DLD1 (cell line): ENCODE data around the gene PLEKHM1.

Source experiments
- in situ Hi-C: cut with HindIII; loops from 2 replicates; pipeline ENCODE4 v1.10.0; 2017; ENCODE audit warnings: low sequenced_read_pairs

PLEKHM1 gene

GRCh38 chr17:45402916-45403315 is 87.6 kb downstream of the PLEKHM1 start:
- in situ Hi-C loops, result no loop called here

GRCh38 chr17:45398800-45399199 is 91.7 kb downstream of the PLEKHM1 start:
- in situ Hi-C loops, result no loop called here

- in situ Hi-C loops, result no loop called here
These were observed 92.7 kb downstream of the PLEKHM1 start for GRCh38 chr17:45397796-45398195.

GRCh38 chr17:45396496-45397205 is 93.9 kb downstream of the PLEKHM1 start:
- in situ Hi-C loops, result no loop called here

GRCh38 chr17:45395569-45396415 is 94.7 kb downstream of the PLEKHM1 start:
- in situ Hi-C loops, result no loop called here

GRCh38 chr17:45394913-45395568 is 95.5 kb downstream of the PLEKHM1 start:
- in situ Hi-C loops, result no loop called here

GRCh38 chr17:45394564-45394912 is 96.0 kb downstream of the PLEKHM1 start:
- in situ Hi-C loops, result no loop called here

GRCh38 chr17:45394091-45394490 is 96.4 kb downstream of the PLEKHM1 start:
- in situ Hi-C loops, result no loop called here

GRCh38 chr17:45393411-45393810 is 97.1 kb downstream of the PLEKHM1 start:
- in situ Hi-C loops, result no loop called here

GRCh38 chr17:45391918-45392317 is 98.6 kb downstream of the PLEKHM1 start:
- in situ Hi-C loops, result no loop called here

GRCh38 chr17:45391291-45391690 is 99.2 kb downstream of the PLEKHM1 start:
- in situ Hi-C loops, result no loop called here

- in situ Hi-C loops, result loop anchor here (10.0 kb wide), 1 partner anchor 175 kb away; no protein-coding TSS in a partner anchor
These were observed 101.2 kb downstream of the PLEKHM1 start for GRCh38 chr17:45389354-45389753.

- in situ Hi-C loops, result loop anchor here (10.0 kb wide), 1 partner anchor 174 kb away; no protein-coding TSS in a partner anchor
These were observed 101.8 kb downstream of the PLEKHM1 start for GRCh38 chr17:45388604-45389325.

- in situ Hi-C loops, result loop anchor here (10.0 kb wide), 1 partner anchor 173 kb away; no protein-coding TSS in a partner anchor
These were observed 102.8 kb downstream of the PLEKHM1 start for GRCh38 chr17:45387739-45388138.

GRCh38 chr17:45386178-45386577 is 104.3 kb downstream of the PLEKHM1 start:
- in situ Hi-C loops, result loop anchor here (10.0 kb wide), 1 partner anchor 171 kb away; no protein-coding TSS in a partner anchor
